GM12865 (cell line): ENCODE data around the gene SURF4.
A peak's percentile ranks its signal among the peaks of the same experiment; 100 is the strongest.

Experiments
- DNase-seq: peaks from one replicate; pipeline ENCODE4 v3.0.0; 2010; ENCODE audit warnings: low read depth
- H3K4me3 ChIP-seq: 2 replicates; pipeline ENCODE4 v1.5.1; 2011; ENCODE audit warnings: mild to moderate bottlenecking, low read depth, low read length, control low read depth
- CTCF ChIP-seq: IDR thresholded peaks from 2 replicates; pipeline ENCODE4 v1.5.1; 2011; ENCODE audit warnings: low read length, control low read depth, low read depth, inconsistent platforms; ENCODE audit not compliant: insufficient read depth; ENCODE audit errors: missing control alignments

Gene SURF4

GRCh38 chr9:133375724-133376654, at the start of gene SURF4, which contains the start of gene STKLD1:
TSS of gene SURF4 (minus strand) at chr9:133376060. CDS start at chr9:133375969, 91 bp downstream.
TSS of gene STKLD1 (plus strand) at chr9:133376366. CDS start at chr9:133376474, 108 bp downstream.
- DNase-seq, result peak; percentile 98
- peak within 1 kb of the TSS; percentile 84 for H3K4me3 ChIP-seq
- no peak for TF ChIP-seq CTCF

GRCh38 chr9:133425049-133425632, 49.3 kb upstream of the SURF4 start:
- no peak overlapping the region for H3K4me3 ChIP-seq
- no peak for DNase-seq
- no peak for TF ChIP-seq CTCF

- DNase-seq, result no peak
- H3K4me3 ChIP-seq, result no peak overlapping the region
- no peak for TF ChIP-seq CTCF
Measured at GRCh38 chr9:133424187-133424586, 48.3 kb upstream of the SURF4 start.

- no peak for DNase-seq
- no peak overlapping the region for H3K4me3 ChIP-seq
- TF ChIP-seq CTCF, result no peak
Measured at GRCh38 chr9:133423216-133423615, 47.4 kb upstream of the SURF4 start.

- no peak within 1 kb of the TSS for H3K4me3 ChIP-seq
- peak; percentile 19 for TF ChIP-seq CTCF
- peak; percentile 86 for DNase-seq
Measured at GRCh38 chr9:133421615-133422542, 46.0 kb upstream of the SURF4 start, which contains the start of gene ADAMTS13. TSS of gene ADAMTS13 (plus strand) at chr9:133422367. CDS start at chr9:133422444, 77 bp downstream.

GRCh38 chr9:133420392-133420827, 44.5 kb upstream of the SURF4 start:
- no peak for TF ChIP-seq CTCF
- no peak overlapping the region for H3K4me3 ChIP-seq
- peak; percentile 94 for DNase-seq
